PFSK-1 (cell line): ENCODE measurements around the gene UBE3B.

Experiments
- FOXP2 ChIP-seq: optimal IDR thresholded peaks from 2 replicates; pipeline ENCODE3; 2011; ENCODE audit warnings: borderline replicate concordance, control low read depth, inconsistent platforms; ENCODE audit not compliant: insufficient read depth; ENCODE audit errors: extremely low read length, extremely low read depth
- POLR2AphosphoS5 ChIP-seq: IDR thresholded peaks from 2 replicates; pipeline ENCODE4 v1.6.1; 2012; ENCODE audit warnings: low read depth, mild to moderate bottlenecking, control low read depth, low read length, moderate library complexity
- REST ChIP-seq, 2 experiments: IDR thresholded peaks; 2 replicates each; pipeline versions ENCODE4 v1.6.1 to v1.8.0; 2011 to 2012; ENCODE audit warnings: low read depth in 2 of 2, low read length in 2 of 2, control low read depth in 1 of 2, inconsistent platforms in 1 of 2, mild to moderate bottlenecking in 1 of 2, moderate library complexity in 1 of 2; ENCODE audit not compliant: insufficient read depth in 1 of 2
- SIN3A ChIP-seq: IDR thresholded peaks from 2 replicates; pipeline ENCODE4 v1.6.1; 2012; ENCODE audit warnings: mild to moderate bottlenecking, low read length, moderate library complexity, borderline replicate concordance; ENCODE audit not compliant: insufficient read depth
- TAF1 ChIP-seq: IDR thresholded peaks from 2 replicates; pipeline ENCODE4 v1.6.1; 2012; ENCODE audit warnings: low read length, control low read depth, borderline replicate concordance; ENCODE audit not compliant: insufficient read depth

UBE3B gene

GRCh38 chr12:109532721-109533486, 55.5 kb downstream of the UBE3B start:
- TF ChIP-seq REST (IDR thresholded peaks at IDR 0.05; ENCODE audit: insufficient read depth in 1 of 2, low read depth in 2 of 2, low read length in 2 of 2) (no peak), POLR2AphosphoS5 (no peak), TAF1 (no peak), FOXP2 (no peak), SIN3A (no peak)

- no peak for TF ChIP-seq FOXP2
- TF ChIP-seq REST (IDR thresholded peaks at IDR 0.05; ENCODE audit: insufficient read depth in 1 of 2, low read depth in 2 of 2, low read length in 2 of 2) = no peak
- TF ChIP-seq SIN3A = no peak
- no peak for TF ChIP-seq POLR2AphosphoS5
- TF ChIP-seq TAF1 = no peak
These were observed 56.0 kb downstream of the UBE3B start for GRCh38 chr12:109533487-109533740.

GRCh38 chr12:109534456-109534855, 57.0 kb downstream of the UBE3B start:
- TF ChIP-seq REST (IDR thresholded peaks at IDR 0.05; ENCODE audit: insufficient read depth in 1 of 2, low read depth in 2 of 2, low read length in 2 of 2) (no peak), TAF1 (no peak), POLR2AphosphoS5 (no peak), FOXP2 (no peak)

GRCh38 chr12:109535231-109535862, 57.9 kb downstream of the UBE3B start:
- no peak for TF ChIP-seq SIN3A
- TF ChIP-seq POLR2AphosphoS5 = no peak
- TF ChIP-seq FOXP2 = no peak
- TF ChIP-seq REST (IDR thresholded peaks at IDR 0.05; ENCODE audit: insufficient read depth in 1 of 2, low read depth in 2 of 2, low read length in 2 of 2) = no peak
- no peak for TF ChIP-seq TAF1

- TF ChIP-seq POLR2AphosphoS5 = no peak
- no peak for TF ChIP-seq SIN3A
- TF ChIP-seq FOXP2 = no peak
- TF ChIP-seq REST (IDR thresholded peaks at IDR 0.05; ENCODE audit: insufficient read depth in 1 of 2, low read depth in 2 of 2, low read length in 2 of 2) = no peak
- no peak for TF ChIP-seq TAF1
These were observed 58.4 kb downstream of the UBE3B start for GRCh38 chr12:109535863-109536250.
